Kidney tubule cell (primary cell): ENCODE results near the gene KIAA1217.

Experiments used
- DNase-seq: peaks from one replicate; pipeline ENCODE4 v3.0.0-alpha.2; 2018; ENCODE audit warnings: low spot score

Gene KIAA1217, protein sequence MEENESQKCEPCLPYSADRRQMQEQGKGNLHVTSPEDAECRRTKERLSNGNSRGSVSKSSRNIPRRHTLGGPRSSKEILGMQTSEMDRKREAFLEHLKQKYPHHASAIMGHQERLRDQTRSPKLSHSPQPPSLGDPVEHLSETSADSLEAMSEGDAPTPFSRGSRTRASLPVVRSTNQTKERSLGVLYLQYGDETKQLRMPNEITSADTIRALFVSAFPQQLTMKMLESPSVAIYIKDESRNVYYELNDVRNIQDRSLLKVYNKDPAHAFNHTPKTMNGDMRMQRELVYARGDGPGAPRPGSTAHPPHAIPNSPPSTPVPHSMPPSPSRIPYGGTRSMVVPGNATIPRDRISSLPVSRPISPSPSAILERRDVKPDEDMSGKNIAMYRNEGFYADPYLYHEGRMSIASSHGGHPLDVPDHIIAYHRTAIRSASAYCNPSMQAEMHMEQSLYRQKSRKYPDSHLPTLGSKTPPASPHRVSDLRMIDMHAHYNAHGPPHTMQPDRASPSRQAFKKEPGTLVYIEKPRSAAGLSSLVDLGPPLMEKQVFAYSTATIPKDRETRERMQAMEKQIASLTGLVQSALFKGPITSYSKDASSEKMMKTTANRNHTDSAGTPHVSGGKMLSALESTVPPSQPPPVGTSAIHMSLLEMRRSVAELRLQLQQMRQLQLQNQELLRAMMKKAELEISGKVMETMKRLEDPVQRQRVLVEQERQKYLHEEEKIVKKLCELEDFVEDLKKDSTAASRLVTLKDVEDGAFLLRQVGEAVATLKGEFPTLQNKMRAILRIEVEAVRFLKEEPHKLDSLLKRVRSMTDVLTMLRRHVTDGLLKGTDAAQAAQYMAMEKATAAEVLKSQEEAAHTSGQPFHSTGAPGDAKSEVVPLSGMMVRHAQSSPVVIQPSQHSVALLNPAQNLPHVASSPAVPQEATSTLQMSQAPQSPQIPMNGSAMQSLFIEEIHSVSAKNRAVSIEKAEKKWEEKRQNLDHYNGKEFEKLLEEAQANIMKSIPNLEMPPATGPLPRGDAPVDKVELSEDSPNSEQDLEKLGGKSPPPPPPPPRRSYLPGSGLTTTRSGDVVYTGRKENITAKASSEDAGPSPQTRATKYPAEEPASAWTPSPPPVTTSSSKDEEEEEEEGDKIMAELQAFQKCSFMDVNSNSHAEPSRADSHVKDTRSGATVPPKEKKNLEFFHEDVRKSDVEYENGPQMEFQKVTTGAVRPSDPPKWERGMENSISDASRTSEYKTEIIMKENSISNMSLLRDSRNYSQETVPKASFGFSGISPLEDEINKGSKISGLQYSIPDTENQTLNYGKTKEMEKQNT (N-terminal part only)

DNA sequence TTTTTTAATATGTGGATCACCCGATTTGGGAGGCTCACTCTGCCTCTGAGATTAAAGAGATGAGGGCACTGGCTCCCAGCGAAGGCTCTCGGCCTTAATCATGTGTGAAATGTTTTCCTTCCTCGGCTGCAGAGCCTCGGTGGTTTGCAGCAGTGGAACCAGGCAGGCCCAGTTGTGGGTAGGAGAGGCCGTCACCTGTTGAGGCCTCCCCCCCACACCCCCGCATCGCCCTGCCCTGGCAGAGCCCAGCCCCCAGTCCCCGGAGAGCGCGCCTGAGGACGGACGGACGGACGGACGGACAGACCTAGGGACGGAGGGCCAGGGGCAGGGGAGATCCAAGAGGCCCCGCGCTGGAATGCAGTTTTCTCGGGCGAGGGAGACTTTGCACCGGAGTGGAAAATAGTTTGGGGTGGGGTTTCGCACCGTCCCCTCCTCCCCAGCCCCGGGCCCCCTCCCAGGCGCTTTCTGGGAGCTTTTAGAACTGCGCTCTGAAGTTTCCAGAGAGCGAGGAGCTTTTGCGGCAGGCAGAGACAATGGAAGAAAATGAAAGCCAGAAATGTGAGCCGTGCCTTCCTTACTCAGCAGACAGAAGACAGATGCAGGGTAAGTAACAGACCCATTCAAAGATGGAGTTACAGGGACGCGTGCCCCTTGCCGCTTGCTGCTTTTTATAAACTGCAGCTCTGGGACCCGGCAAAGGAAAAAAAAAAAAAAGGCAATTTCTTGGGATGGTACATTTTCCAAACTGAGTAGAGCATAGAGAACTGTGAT, at the start of gene KIAA1217:
Gene KIAA1217 (plus strand): TSS at position 478 of the 771 bp plus-strand sequence. CDS start 56 bp downstream, at position 534.
- peak; percentile 73 for DNase-seq

GRCh38 chr10:24162206-24162985, 46.5 kb upstream of the KIAA1217 start:
- DNase-seq: peak; percentile 21

- no peak for DNase-seq
Measured at GRCh38 chr10:24163485-24163884, 45.5 kb upstream of the KIAA1217 start.

DNA sequence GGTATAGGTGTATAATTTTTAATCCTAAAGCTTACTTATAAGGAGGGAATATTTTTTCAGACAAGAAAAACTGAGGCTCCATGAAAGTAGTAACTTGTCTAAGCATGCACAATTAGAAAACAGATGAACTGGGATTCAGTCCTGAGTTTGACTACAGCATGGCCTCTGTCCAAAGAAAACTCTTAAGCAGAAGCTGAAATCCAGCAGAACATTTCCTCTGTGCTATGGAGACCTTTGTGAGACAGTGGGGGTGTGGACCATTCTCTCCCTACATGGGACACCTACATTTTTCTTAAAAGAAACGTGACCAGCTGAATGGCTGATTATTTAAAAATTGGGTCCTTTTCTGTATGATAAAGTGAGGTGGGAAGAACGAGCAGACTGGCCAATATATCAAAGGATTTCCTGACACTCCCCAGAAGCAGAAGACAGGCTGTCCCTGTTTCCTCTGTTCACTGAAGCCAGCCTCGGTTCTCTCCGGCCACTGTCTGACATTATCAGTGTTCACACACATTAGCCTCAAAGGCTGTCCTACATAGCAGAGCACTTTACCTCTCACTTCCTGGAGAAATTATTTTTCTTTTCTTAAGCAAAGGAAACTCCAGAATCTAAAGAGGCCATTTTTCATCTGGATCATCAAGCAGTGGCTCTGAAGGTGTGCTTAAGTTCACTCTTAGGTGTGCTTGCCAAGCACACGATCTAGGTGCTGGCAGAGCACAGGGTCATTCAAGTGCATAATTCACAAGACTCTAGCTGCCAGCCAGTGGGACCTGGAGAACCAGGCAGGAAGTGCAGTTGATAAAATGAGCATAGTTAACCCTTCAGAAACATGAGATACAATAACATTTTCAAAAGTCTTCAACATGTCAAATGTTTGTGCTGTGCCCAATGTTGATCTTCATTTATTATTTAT, 40.4 kb upstream of the KIAA1217 start:
- DNase-seq: no peak

DNA sequence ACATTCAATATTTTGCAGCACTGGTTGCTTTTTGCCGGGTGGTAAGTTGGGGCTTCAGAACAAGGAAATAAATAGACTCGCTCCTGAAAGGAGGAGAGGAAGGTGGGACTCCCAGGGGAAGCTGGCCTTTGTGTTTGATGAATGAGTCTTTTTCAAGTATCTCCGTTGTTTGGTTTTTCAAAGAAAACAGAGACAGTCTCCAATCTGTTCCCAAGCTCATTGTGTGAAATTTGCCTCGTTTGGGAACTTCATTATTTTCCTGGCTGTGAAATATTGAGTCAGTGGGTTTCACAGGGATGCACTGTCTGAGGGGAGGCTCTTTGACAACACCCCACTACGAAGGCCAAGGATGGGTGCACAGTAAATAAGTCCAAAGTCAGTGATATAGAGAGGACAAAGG, 38.7 kb upstream of the KIAA1217 start:
- no peak for DNase-seq

- DNase-seq: no peak
Measured at GRCh38 chr10:24172909-24173308, 36.0 kb upstream of the KIAA1217 start.

GRCh38 chr10:24174014-24174413, 34.9 kb upstream of the KIAA1217 start:
- peak; percentile 35 for DNase-seq

- no peak for DNase-seq
Measured at GRCh38 chr10:24176658-24177057, 32.3 kb upstream of the KIAA1217 start.

DNA sequence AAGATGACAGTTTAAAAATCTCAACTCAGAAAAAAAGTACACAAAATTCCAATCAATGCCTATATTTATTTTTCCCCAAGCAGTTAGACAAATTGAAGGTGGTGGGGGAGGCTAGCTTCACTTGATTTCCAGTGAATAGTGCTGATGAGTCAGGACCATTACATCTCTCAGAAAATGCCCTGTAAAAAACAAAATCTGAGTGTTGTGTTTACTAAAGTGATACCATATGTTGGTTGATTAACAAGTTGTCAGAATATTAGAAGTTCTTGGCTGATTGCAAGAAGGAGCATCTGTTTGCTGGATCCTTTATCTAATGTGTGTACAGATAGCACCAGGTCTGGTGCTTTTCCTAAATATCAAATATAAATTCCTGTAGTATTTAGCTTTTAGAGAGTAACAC, 31.3 kb upstream of the KIAA1217 start:
- DNase-seq: no peak

- DNase-seq: no peak
Measured at GRCh38 chr10:24180891-24181290, 28.0 kb upstream of the KIAA1217 start.

GRCh38 chr10:24184455-24184854, 24.5 kb upstream of the KIAA1217 start:
- no peak for DNase-seq

DNA sequence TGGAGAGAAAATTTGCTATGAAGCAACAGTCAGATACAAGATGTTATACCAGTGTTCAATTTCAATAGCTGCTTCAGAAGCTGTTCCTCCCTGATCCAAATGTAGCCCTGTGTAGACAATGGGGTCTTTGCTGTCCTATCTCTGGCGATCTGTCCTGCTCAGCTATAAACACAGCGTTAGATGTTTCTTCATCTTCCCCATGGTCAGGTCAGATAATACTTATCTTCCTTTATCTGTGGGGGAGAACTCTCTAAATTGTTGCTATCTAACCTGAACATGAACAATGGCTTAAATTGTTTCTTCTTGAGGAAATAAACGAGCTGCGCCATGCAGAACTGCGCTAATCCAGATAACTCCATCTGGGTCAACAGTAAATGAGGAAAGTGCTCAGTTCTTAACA, 15.6 kb upstream of the KIAA1217 start:
- no peak for DNase-seq

DNA sequence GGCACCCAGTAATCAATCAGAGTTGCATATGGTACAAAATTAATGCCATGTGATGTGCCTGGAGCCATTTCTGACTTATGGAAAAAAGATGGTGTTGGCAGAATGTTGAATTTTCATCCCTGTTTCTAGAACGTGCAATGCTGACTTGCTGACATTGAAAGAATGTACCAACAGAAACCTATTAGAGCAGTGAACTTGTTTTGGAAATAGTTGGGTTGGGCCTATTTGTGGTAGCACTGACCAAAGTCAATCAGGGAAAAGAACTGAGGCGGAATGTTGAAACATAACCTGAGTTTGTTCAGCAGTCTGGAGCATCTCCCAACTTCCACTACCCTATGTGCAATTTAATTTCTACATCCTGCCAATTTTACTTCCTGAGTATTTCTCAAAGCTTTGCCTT, 11.7 kb upstream of the KIAA1217 start:
- no peak for DNase-seq

- no peak for DNase-seq
Measured at GRCh38 chr10:24201503-24202180, 7.3 kb upstream of the KIAA1217 start.

DNA sequence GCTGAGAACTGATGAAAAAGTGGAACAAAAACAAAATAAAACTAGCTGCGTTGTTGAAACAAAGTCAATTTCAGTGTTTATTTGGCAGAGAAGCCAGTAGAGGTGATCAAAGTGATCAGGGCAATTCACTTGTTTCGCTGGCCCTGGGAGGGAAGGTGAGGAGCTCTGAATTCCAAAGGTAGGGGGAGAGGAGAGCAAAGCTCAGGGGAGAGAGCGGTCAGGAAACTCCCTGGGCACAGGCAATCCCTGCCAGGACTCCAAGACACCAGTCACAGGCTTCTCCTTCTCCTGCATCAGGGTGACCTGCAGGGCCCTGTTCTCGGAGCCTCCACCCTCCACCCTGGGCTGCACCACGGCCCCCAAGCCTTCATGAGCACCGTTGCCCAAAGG, 6.8 kb upstream of the KIAA1217 start:
- peak; percentile 42 for DNase-seq

- no peak for DNase-seq
Measured at GRCh38 chr10:24205821-24206220, 3.1 kb upstream of the KIAA1217 start.

DNA sequence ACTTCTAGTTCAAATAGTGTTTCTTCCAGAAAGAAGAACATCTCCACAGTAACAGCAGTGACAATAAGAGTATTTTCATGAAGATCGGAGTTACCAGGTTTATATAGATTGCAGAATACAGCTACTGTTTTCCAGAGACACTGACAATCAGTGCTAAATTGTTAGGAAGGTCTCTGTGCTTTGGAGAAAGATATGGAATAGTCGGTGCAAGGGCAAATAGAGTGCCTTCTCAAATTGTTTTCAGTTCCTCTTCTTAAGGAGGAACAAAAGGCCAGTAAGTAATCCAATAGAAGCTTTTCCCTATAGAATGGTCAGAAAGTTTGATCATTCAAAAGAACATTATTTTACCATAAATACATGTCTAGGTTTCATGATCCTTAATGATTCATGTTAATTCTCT, 2.6 kb upstream of the KIAA1217 start:
- DNase-seq: no peak

DNA sequence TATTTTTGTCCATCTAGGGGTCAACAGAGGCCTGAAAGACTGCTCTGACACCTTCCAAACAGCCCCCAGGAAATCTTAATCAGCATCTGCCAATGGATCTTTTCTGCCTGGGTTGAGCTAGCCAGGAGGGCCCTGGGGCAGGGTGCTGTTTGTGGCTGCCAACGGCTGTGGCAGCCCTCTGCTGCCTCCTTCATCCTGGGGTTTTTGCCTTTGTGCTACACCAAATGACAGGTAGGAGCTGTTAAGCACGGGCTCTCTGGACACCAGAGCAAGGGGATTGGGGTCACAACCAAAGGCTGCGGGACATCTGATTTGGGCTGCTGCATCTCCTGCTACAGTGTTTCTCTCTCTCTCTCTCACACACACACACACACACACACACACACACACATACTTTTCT, 2.0 kb upstream of the KIAA1217 start:
- no peak for DNase-seq

DNA sequence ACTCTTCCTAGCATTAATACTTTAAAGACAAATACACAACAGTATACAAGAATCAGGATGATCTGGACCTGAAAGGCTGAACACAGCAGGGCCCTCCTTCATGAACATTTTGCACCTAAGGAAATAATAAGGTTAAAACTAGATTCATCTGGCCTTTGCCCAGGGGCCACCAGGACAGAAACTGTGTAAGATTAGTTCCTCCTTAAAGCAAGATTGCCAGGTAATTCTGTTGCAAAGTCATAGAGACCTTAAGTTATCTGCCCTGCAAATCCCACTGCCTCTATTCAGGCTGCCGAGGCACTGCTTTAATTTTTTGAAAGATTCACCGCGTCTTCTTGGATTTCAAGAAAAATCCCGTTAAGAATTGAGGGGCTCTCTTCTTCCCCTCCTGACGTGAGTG, 1.6 kb upstream of the KIAA1217 start:
- no peak for DNase-seq
